Erythroblast (primary cell): ENCODE data around the gene TMEM235.

Source experiments
- GATA1 ChIP-seq: IDR thresholded peaks from 2 replicates; pipeline ENCODE4 v1.6.1; 2011; ENCODE audit warnings: low read depth, mild to moderate bottlenecking, control low read depth, low read length, moderate library complexity
- POLR2A ChIP-seq: IDR thresholded peaks from 2 replicates; pipeline ENCODE4 v1.6.1; 2011; ENCODE audit warnings: mild to moderate bottlenecking, low read length

GRCh38 chr17:78185981-78186691, 45.3 kb upstream of the TMEM235 start:
- TF ChIP-seq POLR2A (no peak), GATA1 (no peak)
